OCI-LY7 (cell line): ENCODE results near the gene SPATS2L. TPM values are rescaled to one million over a fixed set of nuclear protein-coding genes. Genes with fewer than 3 reads are reported as not detected.

Source experiments
- BruUV-seq: library from RNA; stranded (reverse); fragments of 400-500 nt; replicated peaks from 2 replicates; lab custom pipeline; 2021; lab: Mats Ljungman, UMichigan
- CTCF ChIA-PET: fragments of 300-600 bp; sonication (Branson Sonifier 250); formaldehyde crosslinking; loops from one replicate; lab custom pipeline; 2022; ENCODE audit warnings: antibody characterized with exemption; ENCODE audit not compliant: unreplicated experiment; lab: Charles Lee
- POLR2A ChIA-PET: fragments of 300-600 bp; sonication (Branson Sonifier 250); formaldehyde crosslinking; loops from one replicate; lab custom pipeline; 2022; ENCODE audit warnings: antibody characterized with exemption; lab: Charles Lee
- DNase-seq: peaks from one replicate; pipeline ENCODE4 v3.0.0-alpha.2; 2015; ENCODE audit warnings: low spot score
- H2AFZ ChIP-seq: fragments of 200-600 bp; sonication (generic), shearing (Covaris generic); 2 replicates; pipeline ENCODE4 v1.6.1; 2014; ENCODE audit warnings: mild to moderate bottlenecking, antibody characterized with exemption, low read length, moderate library complexity
- H3K27ac ChIP-seq: fragments of 200-600 bp; sonication (generic); 2 replicates; pipeline ENCODE4 v1.5.1; 2014; ENCODE audit warnings: mixed run types, low read depth, mild to moderate bottlenecking, moderate library complexity, low read length, inconsistent platforms; ENCODE audit not compliant: poor library complexity, severe bottlenecking
- H3K36me3 ChIP-seq: fragments of 200-600 bp; sonication (generic); 2 replicates; pipeline ENCODE4 v1.6.1; 2014; ENCODE audit warnings: mild to moderate bottlenecking, antibody characterized with exemption, low read length, moderate library complexity, mixed read lengths; ENCODE audit not compliant: insufficient read depth
- H3K4me1 ChIP-seq: fragments of 200-600 bp; sonication (generic); 2 replicates; pipeline ENCODE4 v1.5.1; 2014; ENCODE audit warnings: mild to moderate bottlenecking, low read length; ENCODE audit not compliant: insufficient read depth, poor library complexity, severe bottlenecking
- H3K4me2 ChIP-seq: fragments of 200-600 bp; sonication (generic); 2 replicates; pipeline ENCODE4 v1.6.1; 2014; ENCODE audit warnings: mild to moderate bottlenecking, low read length
- H3K4me3 ChIP-seq: fragments of 200-600 bp; sonication (generic); 2 replicates; pipeline ENCODE4 v1.5.1; 2014; ENCODE audit warnings: mild to moderate bottlenecking, low read depth, low read length; ENCODE audit not compliant: poor library complexity, severe bottlenecking
- H3K79me2 ChIP-seq: fragments of 200-600 bp; sonication (generic); 2 replicates; pipeline ENCODE4 v1.6.1; 2016; ENCODE audit warnings: low read depth, mild to moderate bottlenecking, low read length, moderate library complexity, mixed read lengths; ENCODE audit not compliant: insufficient read depth
- H3K9me2 ChIP-seq: fragments of 200-600 bp; sonication (generic); 2 replicates; pipeline ENCODE4 v1.6.1; 2016; ENCODE audit warnings: mild to moderate bottlenecking, low read length, mixed read lengths; ENCODE audit not compliant: insufficient read depth
- H3K9me3 ChIP-seq: fragments of 200-600 bp; sonication (generic); 2 replicates; pipeline ENCODE4 v1.6.1; 2014; ENCODE audit warnings: mild to moderate bottlenecking, mixed run types, low read length, mixed read lengths
- H4K20me1 ChIP-seq: fragments of 200-600 bp; sonication (generic); 2 replicates; pipeline ENCODE4 v1.6.1; 2014; ENCODE audit warnings: mild to moderate bottlenecking, antibody characterized with exemption, low read length, moderate library complexity, mixed read lengths; ENCODE audit not compliant: insufficient read depth
- CTCF ChIP-seq: fragments of 200-600 bp; sonication (generic); conservative IDR thresholded peaks from 2 replicates; pipeline ENCODE4 v1.5.1; 2014; ENCODE audit warnings: mild to moderate bottlenecking, antibody characterized with exemption, low read length, moderate library complexity, mixed read lengths
- EZH2phosphoT487 ChIP-seq: fragments of 200-600 bp; sonication (generic); IDR thresholded peaks from 2 replicates; pipeline ENCODE4 v1.6.1; 2018; ENCODE audit warnings: low read depth, borderline replicate concordance, mild to moderate bottlenecking, mixed run types, antibody characterized with exemption, low read length, moderate library complexity, mixed read lengths
- intact Hi-C: fragments of 100-400 bp; cut with micrococcal nuclease; formaldehyde crosslinking; loops from one replicate; pipeline ENCODE4 v1.10.0; 2022; ENCODE audit not compliant: unreplicated experiment
- total RNA-seq, 2 experiments: library from RNA; depleted of rRNA in 1 of 2; stranded (reverse); fragments of >200 nt in 1 of 2; shearing (Covaris generic) in 1 of 2; gene quantifications; 2 replicates each; pipeline ENCODE4 v1.2.3, GENCODE V29; 2014 to 2022

SPATS2L gene
- total RNA-seq, 2 experiments from 2014 or later = 3.1 to 5.2 TPM

- Histone ChIP-seq H3K4me3 (no peak overlapping the region), H3K36me3 (no peaks in the 10 kb centered on the region), H3K9me2 (no peaks in the 10 kb centered on the region), H3K9me3 (no peaks in the 10 kb centered on the region), H3K4me2 (no peak overlapping the region), H3K4me1 (no peaks in the 10 kb centered on the region), H3K79me2 (no peaks in the 10 kb centered on the region), H2AFZ (no peak overlapping the region), H3K27ac (no peak overlapping the region), H4K20me1 (no peaks in the 10 kb centered on the region)
- ChIA-PET POLR2A (interaction anchor here (0.7 kb wide), 1 partner anchor 15 kb away, joined by 5 read pairs; no protein-coding TSS in a partner anchor), CTCF (no interaction called here)
- DNase-seq = no peak
- TF ChIP-seq CTCF (no peak), EZH2phosphoT487 (no peak)
- intact Hi-C loops = no loop called here
- BruUV-seq = no TSS peak
Observed at GRCh38 chr2:200369886-200370285, 63.4 kb downstream of the SPATS2L start.

- no peak overlapping the region for H3K27ac ChIP-seq
Observed at GRCh38 chr2:200373231-200373630, 66.7 kb downstream of the SPATS2L start.

More at GRCh38 chr2:200373231-200373630, 66.7 kb downstream of the SPATS2L start:
- POLR2A ChIA-PET = interaction anchor here (0.7 to 1.1 kb wide), 5 partner anchors 10 to 256 kb away, joined by 3 to 6 read pairs (median 3); no protein-coding TSS in a partner anchor
- BruUV-seq = no TSS peak
- TF ChIP-seq EZH2phosphoT487 (no peak), CTCF (no peak)
- intact Hi-C loops = no loop called here
- Histone ChIP-seq H3K79me2 (no peaks in the 10 kb centered on the region), H2AFZ (peak overlapping the region; percentile 69; the same call in 1 of the 2 replicates), H3K9me2 (no peaks in the 10 kb centered on the region), H3K4me2 (no peak overlapping the region), H4K20me1 (no peaks in the 10 kb centered on the region), H3K36me3 (no peaks in the 10 kb centered on the region), H3K9me3 (no peaks in the 10 kb centered on the region), H3K4me1 (no peaks in the 10 kb centered on the region), H3K4me3 (no peak overlapping the region)
- CTCF ChIA-PET = no interaction called here
- DNase-seq = no peak
